Breast epithelium (tissue), 3 donors: ENCODE results near the gene IRX4.

ENCODE experiments used
- POLR2A ChIP-seq: fragments of 450-650 bp; IDR thresholded peaks from one replicate; pipeline ENCODE4 v1.6.1; 2016; ENCODE audit warnings: antibody characterized with exemption, mild to moderate bottlenecking, moderate library complexity
- POLR2AphosphoS5 ChIP-seq, 3 donors: sonication (generic); formaldehyde crosslinking; IDR thresholded peaks; one replicate each; pipeline ENCODE4 v1.6.1; 2017; ENCODE audit warnings: antibody characterized with exemption in 3 of 3
- TF ChIP-seq, protein P1 (sequence below), 3 donors: fragments of 450-650 bp; IDR thresholded peaks; one replicate each; pipeline ENCODE4 v1.5.1; 2016 to 2017; ENCODE audit warnings: antibody characterized with exemption in 3 of 3, mild to moderate bottlenecking in 3 of 3, moderate library complexity in 3 of 3

DNA sequence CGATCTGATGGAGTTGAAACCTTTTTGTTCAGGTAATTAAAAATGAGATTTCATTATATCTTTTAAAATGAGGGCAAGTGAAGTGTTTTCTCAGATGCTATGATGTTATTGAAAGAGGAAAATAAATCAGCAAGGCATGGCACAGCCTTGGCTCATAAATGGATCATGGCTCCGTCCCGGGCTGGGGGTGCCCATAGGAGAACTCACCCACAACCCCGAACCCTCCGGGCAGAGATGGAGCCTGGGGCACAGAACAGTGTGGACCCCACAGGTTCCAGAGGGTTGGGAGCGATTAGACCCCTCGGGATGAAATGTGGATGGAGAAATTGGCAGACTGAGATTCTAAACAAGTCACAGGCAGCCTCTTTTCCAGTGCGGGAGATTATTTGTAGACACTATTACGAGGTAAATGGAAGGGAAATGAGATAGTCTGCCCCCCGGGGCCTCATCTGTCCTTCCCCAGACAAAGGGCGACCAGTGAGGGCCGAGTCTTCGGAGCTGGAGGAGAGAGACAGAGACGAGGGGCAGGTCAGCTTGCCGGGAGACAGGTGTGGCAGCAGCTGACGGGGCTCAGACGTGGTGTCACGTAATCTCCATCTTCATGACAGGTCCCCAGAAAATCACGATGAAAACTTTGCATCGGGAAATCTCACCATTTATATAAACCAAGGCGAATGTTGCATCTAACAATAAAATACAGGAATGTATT, 47.9 kb downstream of the IRX4 start:
- TF ChIP-seq, protein P1, sequence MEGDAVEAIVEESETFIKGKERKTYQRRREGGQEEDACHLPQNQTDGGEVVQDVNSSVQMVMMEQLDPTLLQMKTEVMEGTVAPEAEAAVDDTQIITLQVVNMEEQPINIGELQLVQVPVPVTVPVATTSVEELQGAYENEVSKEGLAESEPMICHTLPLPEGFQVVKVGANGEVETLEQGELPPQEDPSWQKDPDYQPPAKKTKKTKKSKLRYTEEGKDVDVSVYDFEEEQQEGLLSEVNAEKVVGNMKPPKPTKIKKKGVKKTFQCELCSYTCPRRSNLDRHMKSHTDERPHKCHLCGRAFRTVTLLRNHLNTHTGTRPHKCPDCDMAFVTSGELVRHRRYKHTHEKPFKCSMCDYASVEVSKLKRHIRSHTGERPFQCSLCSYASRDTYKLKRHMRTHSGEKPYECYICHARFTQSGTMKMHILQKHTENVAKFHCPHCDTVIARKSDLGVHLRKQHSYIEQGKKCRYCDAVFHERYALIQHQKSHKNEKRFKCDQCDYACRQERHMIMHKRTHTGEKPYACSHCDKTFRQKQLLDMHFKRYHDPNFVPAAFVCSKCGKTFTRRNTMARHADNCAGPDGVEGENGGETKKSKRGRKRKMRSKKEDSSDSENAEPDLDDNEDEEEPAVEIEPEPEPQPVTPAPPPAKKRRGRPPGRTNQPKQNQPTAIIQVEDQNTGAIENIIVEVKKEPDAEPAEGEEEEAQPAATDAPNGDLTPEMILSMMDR (IDR thresholded peaks at IDR 0.05) = no peak
- TF ChIP-seq POLR2AphosphoS5 (IDR thresholded peaks at IDR 0.05) (no peak), POLR2A (no peak)
